ENCODE measurements around the gene CNTNAP2. TPM values are rescaled to one million over a fixed set of nuclear protein-coding genes. Genes with fewer than 3 reads are reported as not detected.
"Not testable (repeated sequence)": the region's sequence is repeated elsewhere in the genome, so short reads cannot be mapped to it uniquely, and the experiment has no call there.

CNTNAP2 gene
- total and polyA plus RNA-seq, 12 donors, result 0.07 to 0.77 (median 0.24) TPM

DNA sequence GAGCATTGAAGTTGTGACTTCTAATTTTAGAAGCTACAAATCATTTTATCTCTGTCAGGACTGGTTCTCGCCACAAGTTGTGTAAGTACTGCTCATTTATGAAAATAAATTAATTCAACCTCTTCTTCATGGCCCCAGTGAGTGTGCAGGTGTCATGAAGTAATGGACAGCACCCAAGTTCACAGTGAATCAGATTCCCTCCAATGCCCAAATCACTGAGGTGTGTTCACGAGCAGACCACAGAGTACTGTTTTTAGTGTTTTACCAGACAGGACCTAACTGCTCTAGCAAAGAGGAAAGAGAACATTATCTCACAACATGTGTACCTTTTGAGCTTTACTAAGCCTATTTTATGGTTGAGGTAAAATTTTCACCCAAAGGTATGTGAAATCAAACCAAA is 980.0 kb downstream of the CNTNAP2 start:
- peaks cover 0 to 15% (median 0%) of the 10 kb centered on the region in 11 donors for H3K9me3 ChIP-seq
- no peak for DNase-seq
- H3K4me3 ChIP-seq, result no peak overlapping the region
- no peak overlapping the region for H3K27ac ChIP-seq
- TF ChIP-seq, protein P1, sequence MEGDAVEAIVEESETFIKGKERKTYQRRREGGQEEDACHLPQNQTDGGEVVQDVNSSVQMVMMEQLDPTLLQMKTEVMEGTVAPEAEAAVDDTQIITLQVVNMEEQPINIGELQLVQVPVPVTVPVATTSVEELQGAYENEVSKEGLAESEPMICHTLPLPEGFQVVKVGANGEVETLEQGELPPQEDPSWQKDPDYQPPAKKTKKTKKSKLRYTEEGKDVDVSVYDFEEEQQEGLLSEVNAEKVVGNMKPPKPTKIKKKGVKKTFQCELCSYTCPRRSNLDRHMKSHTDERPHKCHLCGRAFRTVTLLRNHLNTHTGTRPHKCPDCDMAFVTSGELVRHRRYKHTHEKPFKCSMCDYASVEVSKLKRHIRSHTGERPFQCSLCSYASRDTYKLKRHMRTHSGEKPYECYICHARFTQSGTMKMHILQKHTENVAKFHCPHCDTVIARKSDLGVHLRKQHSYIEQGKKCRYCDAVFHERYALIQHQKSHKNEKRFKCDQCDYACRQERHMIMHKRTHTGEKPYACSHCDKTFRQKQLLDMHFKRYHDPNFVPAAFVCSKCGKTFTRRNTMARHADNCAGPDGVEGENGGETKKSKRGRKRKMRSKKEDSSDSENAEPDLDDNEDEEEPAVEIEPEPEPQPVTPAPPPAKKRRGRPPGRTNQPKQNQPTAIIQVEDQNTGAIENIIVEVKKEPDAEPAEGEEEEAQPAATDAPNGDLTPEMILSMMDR (IDR thresholded peaks at IDR 0.05), result no peak
- H3K36me3 ChIP-seq, result no peaks in the 10 kb centered on the region
- intact Hi-C loops (cut with DNase I), result no loop called here
- no peaks in the 10 kb centered on the region for H3K4me1 ChIP-seq
- 54 to 70% methylated on average over 2 of the region's 2 CpGs for WGBS, 2 donors
- no peaks in the 10 kb centered on the region for H3K27me3 ChIP-seq
- no peak for ATAC-seq

DNA sequence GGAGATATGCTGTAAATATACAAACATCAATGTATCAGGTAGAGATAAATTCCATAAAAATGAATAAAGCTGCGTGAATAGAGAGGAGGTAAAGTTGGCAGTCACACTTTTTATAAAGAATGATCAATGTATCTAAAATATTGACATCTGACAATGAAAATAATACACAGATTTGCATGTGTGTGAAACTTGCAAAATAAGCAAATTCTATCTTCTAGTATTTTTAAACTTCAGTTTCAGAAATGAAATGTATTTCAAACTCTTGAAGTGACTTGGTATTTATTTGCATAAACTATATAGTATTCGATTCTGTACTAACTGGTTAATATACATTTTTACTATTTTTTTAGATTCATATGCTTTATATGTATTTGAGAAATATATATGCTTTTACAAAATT is 986.6 kb downstream of the CNTNAP2 start:
- H3K27me3 ChIP-seq, result no peaks in the 10 kb centered on the region
- TF ChIP-seq, protein P1 (IDR thresholded peaks at IDR 0.05), result no peak
- 60 to 64% methylated on average over 2 of the region's 2 CpGs for WGBS, 2 donors
- no peaks in the 10 kb centered on the region for H3K36me3 ChIP-seq
- H3K4me1 ChIP-seq, result no peaks in the 10 kb centered on the region
- intact Hi-C loops (cut with DNase I), result no loop called here
- DNase-seq (no peak), ATAC-seq (no peak)
- H3K9me3 ChIP-seq, result peaks cover 0 to 15% (median 0%) of the 10 kb centered on the region in 11 donors
- H3K27ac ChIP-seq, result no peak overlapping the region
- no peak overlapping the region for H3K4me3 ChIP-seq

DNA sequence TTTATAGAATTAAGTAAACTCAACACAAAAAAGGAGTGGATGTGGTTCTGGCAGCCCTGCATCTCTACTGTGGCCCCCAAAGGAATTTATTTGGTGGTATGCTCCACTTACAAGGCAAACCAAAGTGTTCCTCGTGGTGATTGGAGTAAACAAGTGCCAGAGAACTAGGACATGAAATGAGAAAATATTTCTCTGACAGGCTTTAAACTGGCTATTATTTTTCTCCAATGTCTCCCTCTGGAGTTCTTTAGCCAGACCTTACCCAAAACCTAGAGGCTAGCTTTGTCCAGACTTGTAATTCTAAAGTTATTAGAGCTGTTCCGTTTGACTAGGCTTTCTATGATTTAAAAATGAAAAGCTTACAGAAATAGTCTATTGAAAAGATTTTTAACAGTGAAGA is 990.1 kb downstream of the CNTNAP2 start:
- H3K4me1 ChIP-seq, result no peaks in the 10 kb centered on the region
- no peaks in the 10 kb centered on the region for H3K36me3 ChIP-seq
- no peak overlapping the region for H3K27ac ChIP-seq
- DNase-seq (no peak), ATAC-seq (no peak)
- TF ChIP-seq, protein P1 (IDR thresholded peaks at IDR 0.05), result no peak
- 38 to 50% methylated on average over 2 of the region's 2 CpGs for WGBS, 2 donors
- no peak overlapping the region for H3K4me3 ChIP-seq
- intact Hi-C loops (cut with DNase I), result no loop called here
- peaks cover 0 to 26% (median 2%) of the 10 kb centered on the region in 11 donors for H3K9me3 ChIP-seq
- H3K27me3 ChIP-seq, result no peaks in the 10 kb centered on the region

DNA sequence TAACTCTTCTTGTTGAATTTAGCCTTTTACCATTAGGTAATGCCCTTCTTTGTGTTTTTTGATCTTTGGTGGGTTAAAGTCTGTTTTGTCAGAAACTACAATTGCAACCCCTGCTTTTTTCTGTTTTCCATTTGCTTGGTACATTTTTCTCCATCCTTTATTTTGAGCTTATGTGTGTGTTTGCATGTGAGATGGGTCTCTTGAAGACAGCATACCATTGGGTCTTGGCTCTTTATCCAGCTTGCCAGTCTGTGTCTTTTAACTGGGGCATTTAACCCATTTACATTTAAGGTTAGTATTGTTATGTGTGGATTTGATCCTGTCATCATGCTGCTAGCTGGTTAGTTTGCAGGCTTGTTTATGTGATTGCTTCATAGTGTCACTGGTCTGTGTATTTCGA is 997.9 kb downstream of the CNTNAP2 start:
- intact Hi-C loops (cut with DNase I); ATAC-seq; H3K36me3 ChIP-seq; H3K27me3 ChIP-seq; H3K27ac ChIP-seq; H3K4me1 ChIP-seq; DNase-seq; H3K4me3 ChIP-seq: not testable (repeated sequence)
- peaks cover 0 to 74% (median 20%) of the 10 kb centered on the region in 11 donors for H3K9me3 ChIP-seq
- 78 to 86% methylated on average over 1 of the region's 1 CpG for WGBS, 2 donors

DNA sequence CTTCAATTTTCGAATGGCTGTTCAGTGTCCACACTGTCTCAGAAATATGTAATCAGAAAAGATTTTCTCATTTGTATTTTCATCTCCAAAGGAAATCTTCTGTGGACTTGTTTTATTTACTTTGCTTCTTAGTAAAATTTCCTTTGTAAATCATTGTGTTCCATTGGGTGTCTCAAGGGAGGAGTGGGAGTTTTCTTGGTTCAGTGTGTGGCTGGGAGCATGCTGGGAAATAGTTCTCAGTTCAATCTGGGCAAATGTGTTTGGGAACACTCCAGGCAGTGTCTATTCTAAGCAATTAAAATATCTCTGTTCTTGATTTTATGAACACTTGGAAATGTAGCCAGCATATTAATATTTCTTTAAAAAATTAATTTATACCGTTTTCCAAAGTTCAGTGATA is 1019.8 kb downstream of the CNTNAP2 start:
- WGBS, 2 donors, result 57 to 70% methylated on average over 2 of the region's 2 CpGs
- peak in 1 of 8 donors; percentile 16 for ATAC-seq
- no peak overlapping the region for H3K4me3 ChIP-seq
- intact Hi-C loops (cut with DNase I), result no loop called here
- TF ChIP-seq, protein P1 (IDR thresholded peaks at IDR 0.05), result no peak
- no peaks in the 10 kb centered on the region for H3K27me3 ChIP-seq
- DNase-seq, result no peak
- H3K27ac ChIP-seq, result no peak overlapping the region
- H3K9me3 ChIP-seq, result no peaks in the 10 kb centered on the region
- no peaks in the 10 kb centered on the region for H3K4me1 ChIP-seq
- H3K36me3 ChIP-seq, result no peaks in the 10 kb centered on the region

Data from heart right ventricle (tissue), 16 donors.